WI38 (cell line): Measurements from ENCODE around the gene JADE1.

Source experiments
- H3K4me3 ChIP-seq: 2 replicates; pipeline ENCODE4 v1.5.1; 2011; ENCODE audit warnings: low read depth, mild to moderate bottlenecking, control low read depth, low read length
- TF ChIP-seq, protein P1 (sequence below): IDR thresholded peaks from 2 replicates; pipeline ENCODE4 v1.5.1; 2012; ENCODE audit warnings: low read depth, mild to moderate bottlenecking, control low read depth, low read length

The JADE1 gene

DNA sequence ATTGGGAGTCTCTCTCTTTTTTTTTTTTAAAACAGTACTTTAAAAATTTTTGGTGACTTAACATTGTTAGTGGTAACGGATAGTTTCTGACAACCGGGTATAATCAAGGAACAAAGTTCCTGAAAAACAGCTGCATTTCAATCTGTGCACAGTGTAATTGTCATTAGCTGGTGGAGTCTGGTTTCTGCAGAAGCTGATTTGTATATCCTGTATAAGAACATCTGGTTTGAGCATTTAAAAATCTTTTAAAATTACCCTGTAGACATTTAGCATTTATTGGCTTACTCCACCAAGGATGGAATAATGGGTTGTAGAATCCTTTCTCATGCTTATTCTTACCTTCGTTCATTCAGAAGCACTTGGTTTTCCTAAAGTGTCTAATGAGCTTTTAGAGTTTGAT, 11.2 kb downstream of the JADE1 start:
- TF ChIP-seq, protein P1, sequence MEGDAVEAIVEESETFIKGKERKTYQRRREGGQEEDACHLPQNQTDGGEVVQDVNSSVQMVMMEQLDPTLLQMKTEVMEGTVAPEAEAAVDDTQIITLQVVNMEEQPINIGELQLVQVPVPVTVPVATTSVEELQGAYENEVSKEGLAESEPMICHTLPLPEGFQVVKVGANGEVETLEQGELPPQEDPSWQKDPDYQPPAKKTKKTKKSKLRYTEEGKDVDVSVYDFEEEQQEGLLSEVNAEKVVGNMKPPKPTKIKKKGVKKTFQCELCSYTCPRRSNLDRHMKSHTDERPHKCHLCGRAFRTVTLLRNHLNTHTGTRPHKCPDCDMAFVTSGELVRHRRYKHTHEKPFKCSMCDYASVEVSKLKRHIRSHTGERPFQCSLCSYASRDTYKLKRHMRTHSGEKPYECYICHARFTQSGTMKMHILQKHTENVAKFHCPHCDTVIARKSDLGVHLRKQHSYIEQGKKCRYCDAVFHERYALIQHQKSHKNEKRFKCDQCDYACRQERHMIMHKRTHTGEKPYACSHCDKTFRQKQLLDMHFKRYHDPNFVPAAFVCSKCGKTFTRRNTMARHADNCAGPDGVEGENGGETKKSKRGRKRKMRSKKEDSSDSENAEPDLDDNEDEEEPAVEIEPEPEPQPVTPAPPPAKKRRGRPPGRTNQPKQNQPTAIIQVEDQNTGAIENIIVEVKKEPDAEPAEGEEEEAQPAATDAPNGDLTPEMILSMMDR = no peak
- no peak overlapping the region for H3K4me3 ChIP-seq

DNA sequence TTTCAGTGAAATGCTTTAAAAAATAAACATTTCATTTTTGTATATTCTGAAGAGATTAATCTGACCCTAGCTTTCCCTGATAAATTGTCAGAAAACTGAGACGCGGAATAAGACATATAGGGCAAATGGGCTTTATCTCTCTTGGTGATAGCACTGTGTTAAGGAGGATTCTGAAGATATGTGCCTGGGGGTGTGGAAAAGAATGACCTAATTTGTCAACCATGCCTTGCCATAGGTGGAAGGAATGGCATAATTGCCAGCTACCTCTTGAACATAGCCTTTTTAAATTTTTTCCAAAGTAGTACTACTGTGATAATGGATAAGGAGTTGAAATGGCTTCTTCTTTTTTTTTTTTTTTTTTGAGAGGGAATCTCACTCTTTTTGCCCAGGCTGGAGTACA, 11.7 kb downstream of the JADE1 start:
- TF ChIP-seq, protein P1 = no peak
- H3K4me3 ChIP-seq = no peak overlapping the region

DNA sequence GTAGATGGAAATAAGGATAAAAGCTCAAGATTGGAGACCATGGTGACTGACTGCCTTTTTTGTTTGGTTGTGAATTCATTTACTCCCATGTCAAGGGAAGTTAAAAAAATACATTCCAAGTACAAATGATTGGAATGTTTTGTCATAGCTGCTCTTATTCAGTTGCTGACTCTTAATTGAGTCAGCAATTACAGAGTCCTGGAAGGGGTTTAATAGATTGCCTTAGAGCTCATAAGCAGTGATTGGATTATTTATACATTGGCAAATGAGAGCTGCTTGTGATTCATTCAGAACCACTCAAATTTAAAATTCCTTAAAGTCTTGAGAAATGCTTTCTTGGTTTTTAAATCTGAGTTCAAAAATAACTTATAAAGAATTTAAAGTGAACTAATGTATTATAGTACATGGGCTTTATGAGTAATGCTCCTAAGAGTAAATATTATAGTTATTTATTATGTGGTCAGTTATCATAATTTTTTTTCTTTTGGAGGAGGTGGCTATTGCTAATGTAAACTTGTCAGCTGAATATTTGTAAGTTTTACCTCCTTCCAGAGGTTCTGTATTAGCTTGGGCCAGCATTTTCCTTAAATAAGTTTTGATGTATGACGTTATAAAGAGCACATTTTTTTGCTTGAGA, 13.6 kb downstream of the JADE1 start:
- TF ChIP-seq, protein P1 = no peak

DNA sequence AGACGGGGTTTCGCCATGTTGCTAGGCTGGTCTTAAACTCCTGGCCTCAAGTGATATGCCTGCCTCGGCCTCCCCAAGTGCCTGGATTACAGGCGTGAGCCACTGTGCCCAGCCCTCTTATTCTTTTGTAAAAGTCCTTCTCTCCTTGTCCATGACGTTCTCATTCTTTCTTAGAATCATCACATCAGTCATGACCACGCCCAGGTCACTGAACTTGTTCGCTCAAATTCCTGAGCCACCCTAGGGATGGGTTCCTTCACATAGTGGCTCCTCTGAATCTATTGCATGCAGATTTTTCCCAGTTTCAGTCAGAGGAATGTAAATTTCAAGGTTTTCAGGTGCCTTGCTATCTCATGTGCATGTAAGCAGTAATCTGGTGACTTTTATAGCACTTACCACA, 15.7 kb downstream of the JADE1 start:
- TF ChIP-seq, protein P1 = no peak
- no peak overlapping the region for H3K4me3 ChIP-seq

More for the DNA sequence above, 13.6 kb downstream of the JADE1 start:
- H3K4me3 ChIP-seq = no peak overlapping the region

DNA sequence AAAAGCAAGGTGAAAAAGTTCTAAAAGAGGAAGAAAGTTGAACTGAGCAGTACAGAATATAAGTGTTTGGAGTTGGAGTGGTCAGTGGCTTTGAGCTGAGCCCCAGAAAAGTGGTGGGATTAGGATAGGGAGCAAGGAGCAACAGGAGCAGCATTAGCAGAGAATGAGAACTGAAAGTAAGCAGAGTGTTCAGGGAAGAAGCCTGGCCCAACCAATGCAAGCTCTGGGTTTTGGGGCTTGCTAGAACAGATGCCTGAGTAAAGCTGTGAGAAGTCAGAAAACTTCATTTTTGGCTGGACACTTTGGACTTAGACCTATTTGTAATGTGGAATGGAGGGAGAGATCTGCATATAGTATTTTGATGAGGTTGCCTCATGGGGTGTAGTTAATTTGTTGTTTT, 17.8 kb downstream of the JADE1 start:
- no peak overlapping the region for H3K4me3 ChIP-seq
- TF ChIP-seq, protein P1 = no peak

DNA sequence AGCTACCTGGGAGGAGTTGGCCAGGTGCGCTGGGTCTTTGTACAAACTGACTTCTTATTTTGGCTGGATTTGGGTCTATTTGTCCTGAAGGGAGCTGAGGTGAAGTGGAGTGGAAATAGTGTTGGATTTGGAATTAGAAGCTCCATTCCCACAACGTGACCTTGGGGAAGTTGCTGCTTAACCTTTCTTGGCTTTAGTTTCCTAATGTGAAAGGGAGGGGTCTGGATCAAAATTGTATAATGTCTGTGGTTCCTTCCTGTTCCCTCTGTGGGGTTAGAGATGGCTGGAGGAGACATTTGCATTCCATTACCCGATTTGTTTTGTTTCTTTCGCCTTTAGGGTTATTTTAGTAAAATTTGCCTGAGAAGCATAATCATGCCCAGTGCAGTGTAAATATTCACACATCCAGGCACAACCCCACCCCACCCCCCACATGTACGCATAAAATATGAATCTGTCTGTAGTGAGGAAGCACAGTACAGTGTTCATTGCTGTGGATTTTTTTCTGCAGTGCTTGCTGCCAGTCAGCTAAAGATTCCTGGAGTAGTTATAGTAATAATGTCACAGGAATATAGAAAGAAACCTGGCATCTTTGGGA, 21.5 kb downstream of the JADE1 start:
- no peak overlapping the region for H3K4me3 ChIP-seq
- TF ChIP-seq, protein P1 = no peak

DNA sequence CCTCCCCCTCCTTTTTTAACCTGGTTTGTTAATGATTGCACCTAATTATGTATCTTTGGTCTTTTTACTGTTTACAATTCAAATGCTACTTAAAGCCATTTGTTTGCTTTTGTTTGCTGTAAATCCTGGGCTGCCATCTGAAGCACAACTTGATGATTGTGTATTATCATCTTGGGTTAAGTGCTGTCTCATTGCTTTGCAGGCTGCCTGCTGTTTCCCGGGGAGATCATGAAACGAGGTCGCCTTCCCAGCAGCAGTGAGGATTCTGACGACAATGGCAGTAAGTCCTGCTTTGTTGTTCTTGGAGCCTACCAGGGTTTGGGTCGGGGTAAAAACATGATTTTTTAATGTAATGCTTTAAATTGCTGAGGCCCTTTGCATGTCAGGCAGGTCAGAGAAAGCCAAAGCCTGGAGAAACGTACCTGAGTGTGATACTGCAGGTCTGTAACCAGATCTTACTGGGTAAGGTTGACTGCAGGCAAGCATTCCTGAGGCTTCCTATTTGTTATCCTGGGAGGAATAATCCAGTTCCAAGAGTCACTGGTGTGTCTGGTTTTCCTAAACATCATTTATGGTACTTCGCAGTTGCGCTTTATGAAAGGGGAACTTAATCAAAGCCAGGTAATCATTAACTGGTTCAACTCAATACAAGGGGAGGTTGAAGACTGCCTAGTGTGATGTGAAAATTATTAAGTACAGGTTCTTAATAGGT, 22.2 kb downstream of the JADE1 start:
- TF ChIP-seq, protein P1 = no peak
- H3K4me3 ChIP-seq = no peak overlapping the region
